Activated CD4-positive, alpha-beta T cell treated with anti-CD3 and anti-CD28 coated beads for 1 hour (primary cell): ENCODE results near the gene NMT1.

ENCODE experiments used
- DNase-seq: peaks from one replicate; pipeline ENCODE4 v3.0.0-alpha.2; 2020

The NMT1 gene

GRCh38 chr17:45086391-45086790, 25.3 kb downstream of the NMT1 start:
- DNase-seq: no peak

- no peak for DNase-seq
Observed at GRCh38 chr17:45086865-45087503, 25.9 kb downstream of the NMT1 start.

GRCh38 chr17:45087504-45087975, 26.4 kb downstream of the NMT1 start:
- DNase-seq: no peak

- DNase-seq: no peak
Observed at GRCh38 chr17:45087978-45088377, 26.9 kb downstream of the NMT1 start.

GRCh38 chr17:45088741-45089140, 27.6 kb downstream of the NMT1 start:
- no peak for DNase-seq

- DNase-seq: no peak
Observed at GRCh38 chr17:45090711-45091110, 29.6 kb downstream of the NMT1 start.

- DNase-seq: no peak
Observed at GRCh38 chr17:45091778-45092425, 30.8 kb downstream of the NMT1 start.

- no peak for DNase-seq
Observed at GRCh38 chr17:45092911-45093430, 31.9 kb downstream of the NMT1 start.

GRCh38 chr17:45093444-45094110, 32.5 kb downstream of the NMT1 start:
- DNase-seq: no peak

GRCh38 chr17:45096141-45096540, 35.0 kb downstream of the NMT1 start:
- no peak for DNase-seq

- DNase-seq: no peak
Observed at GRCh38 chr17:45096926-45097325, 35.8 kb downstream of the NMT1 start.

GRCh38 chr17:45098081-45098868, 37.2 kb downstream of the NMT1 start:
- DNase-seq: no peak

- DNase-seq: peak; percentile 64
Observed at GRCh38 chr17:45098869-45099616, 37.9 kb downstream of the NMT1 start.

- DNase-seq: no peak
Observed at GRCh38 chr17:45101546-45101882, 40.4 kb downstream of the NMT1 start.

- DNase-seq: no peak
Observed at GRCh38 chr17:45101883-45102811, 41.0 kb downstream of the NMT1 start.

GRCh38 chr17:45102856-45103255, 41.7 kb downstream of the NMT1 start:
- DNase-seq: no peak

- no peak for DNase-seq
Observed at GRCh38 chr17:45103269-45103795, 42.2 kb downstream of the NMT1 start.

GRCh38 chr17:45104029-45104428, 42.9 kb downstream of the NMT1 start:
- DNase-seq: no peak

- no peak for DNase-seq
Observed at GRCh38 chr17:45104497-45104896, 43.4 kb downstream of the NMT1 start.

GRCh38 chr17:45104907-45105624, 43.9 kb downstream of the NMT1 start:
- no peak for DNase-seq
